H9 (cell line): ENCODE data around the gene AANAT. TPM values are rescaled to one million over a fixed set of nuclear protein-coding genes. Genes with fewer than 3 reads are reported as not detected.

Experiments
- DNase-seq: peaks from one replicate; pipeline ENCODE4 v3.0.0-alpha.2; 2017
- H2AFZ ChIP-seq: one replicate; pipeline ENCODE4 v1.6.1; 2013; ENCODE audit warnings: mild to moderate bottlenecking, low read length, control low read depth, moderate library complexity
- H2AK5ac ChIP-seq: 2 replicates; pipeline ENCODE4 v1.6.1; 2013; ENCODE audit warnings: low read length, control low read depth, mixed read lengths; ENCODE audit not compliant: insufficient read length
- H2BK120ac ChIP-seq: one replicate; pipeline ENCODE4 v1.6.1; 2013; ENCODE audit warnings: low read depth, mild to moderate bottlenecking, low read length, control low read depth, inconsistent platforms; ENCODE audit not compliant: poor library complexity, severe bottlenecking
- H2BK12ac ChIP-seq: 2 replicates; pipeline ENCODE4 v1.6.1; 2013; ENCODE audit warnings: low read length, control low read depth, mixed read lengths, low read depth; ENCODE audit not compliant: insufficient read length
- H2BK15ac ChIP-seq: 2 replicates; pipeline ENCODE4 v1.6.1; 2013; ENCODE audit warnings: low read depth, low read length, control low read depth
- H2BK20ac ChIP-seq: one replicate; pipeline ENCODE4 v1.6.1; 2013; ENCODE audit warnings: low read depth, mild to moderate bottlenecking, low read length, control low read depth, inconsistent platforms; ENCODE audit not compliant: poor library complexity, severe bottlenecking
- H2BK5ac ChIP-seq: 2 replicates; pipeline ENCODE4 v1.6.1; 2013; ENCODE audit warnings: low read length, control low read depth, mixed read lengths; ENCODE audit not compliant: insufficient read length
- H3K14ac ChIP-seq: 2 replicates; pipeline ENCODE4 v1.6.1; 2013; ENCODE audit warnings: low read length, control low read depth; ENCODE audit not compliant: insufficient read depth
- H3K18ac ChIP-seq: 2 replicates; pipeline ENCODE4 v1.6.1; 2013; ENCODE audit warnings: low read depth, mild to moderate bottlenecking, mixed read lengths, low read length, control low read depth; ENCODE audit not compliant: insufficient read length
- H3K23ac ChIP-seq: 2 replicates; pipeline ENCODE4 v1.6.1; 2013; ENCODE audit warnings: low read length, control low read depth, mixed read lengths, low read depth; ENCODE audit not compliant: insufficient read length
- H3K23me2 ChIP-seq: 2 replicates; pipeline ENCODE4 v1.6.1; 2013; ENCODE audit warnings: low read depth, mild to moderate bottlenecking, mixed read lengths, low read length, control low read depth; ENCODE audit not compliant: insufficient read length, poor library complexity, severe bottlenecking
- H3K27ac ChIP-seq: 2 replicates; pipeline ENCODE4 v1.5.1; 2013; ENCODE audit warnings: low read length, control low read depth, mixed read lengths, low read depth; ENCODE audit not compliant: insufficient read length
- H3K27me3 ChIP-seq: 2 replicates; pipeline ENCODE4 v1.6.1; 2013; ENCODE audit warnings: low read length, control low read depth, inconsistent platforms; ENCODE audit not compliant: insufficient read depth
- H3K4ac ChIP-seq: 2 replicates; pipeline ENCODE4 v1.6.1; 2013; ENCODE audit warnings: low read depth, mild to moderate bottlenecking, control low read depth, inconsistent platforms, low read length, moderate library complexity
- H3K4me1 ChIP-seq: 2 replicates; pipeline ENCODE4 v1.6.1; 2013; ENCODE audit warnings: low read length, control low read depth, inconsistent platforms; ENCODE audit not compliant: insufficient read depth
- H3K4me2 ChIP-seq: 2 replicates; pipeline ENCODE4 v1.6.1; 2013; ENCODE audit warnings: low read length, control low read depth, mixed read lengths; ENCODE audit not compliant: insufficient read length, insufficient read depth
- H3K56ac ChIP-seq: 2 replicates; pipeline ENCODE4 v1.6.1; 2013; ENCODE audit warnings: low read depth, mild to moderate bottlenecking, mixed read lengths, low read length, control low read depth; ENCODE audit not compliant: insufficient read length
- H3K79me1 ChIP-seq: 2 replicates; pipeline ENCODE4 v1.6.1; 2013; ENCODE audit warnings: low read depth, mild to moderate bottlenecking, moderate library complexity, low read length, control low read depth, inconsistent platforms; ENCODE audit not compliant: insufficient read depth, poor library complexity, severe bottlenecking
- H3K79me2 ChIP-seq: 2 replicates; pipeline ENCODE4 v1.6.1; 2013; ENCODE audit warnings: low read length, control low read depth, inconsistent platforms; ENCODE audit not compliant: insufficient read depth
- H3K9ac ChIP-seq: 2 replicates; pipeline ENCODE4 v1.6.1; 2013; ENCODE audit warnings: low read length, control low read depth, mixed read lengths; ENCODE audit not compliant: insufficient read length; ENCODE audit errors: extremely low read depth
- H3K9me3 ChIP-seq: one replicate; pipeline ENCODE4 v1.6.1; 2013; ENCODE audit warnings: low read depth, low read length, inconsistent platforms; ENCODE audit not compliant: control insufficient read depth
- H3T11ph ChIP-seq: one replicate; pipeline ENCODE4 v1.6.1; 2013; ENCODE audit warnings: mild to moderate bottlenecking, low read length, control low read depth, inconsistent platforms
- H4K20me1 ChIP-seq: one replicate; pipeline ENCODE4 v1.6.1; 2013; ENCODE audit not compliant: control insufficient read depth, insufficient read length, insufficient read depth
- H4K5ac ChIP-seq: 2 replicates; pipeline ENCODE4 v1.6.1; 2013; ENCODE audit warnings: low read depth, mild to moderate bottlenecking, mixed read lengths, low read length, control low read depth; ENCODE audit not compliant: insufficient read length
- H4K8ac ChIP-seq: replicated peaks from 2 replicates; pipeline ENCODE4 v1.6.1; 2013; ENCODE audit warnings: low read length, control low read depth, mixed read lengths, low read depth; ENCODE audit not compliant: insufficient read length
- H4K91ac ChIP-seq: 2 replicates; pipeline ENCODE4 v1.6.1; 2013; ENCODE audit warnings: low read depth, mild to moderate bottlenecking, moderate library complexity, mixed read lengths, low read length, control low read depth; ENCODE audit not compliant: insufficient read length
- H3K27ac Mint-ChIP-seq, 3 experiments: 2 replicates in 2 of 3; 3 replicates in 1 of 3; pipeline ENCODE4 v1.8.0; 2020 to 2021; ENCODE audit warnings: mixed read lengths in 3 of 3, mild to moderate bottlenecking in 1 of 3, moderate library complexity in 1 of 3
- H3K27me3 Mint-ChIP-seq: 2 replicates; pipeline ENCODE4 v1.8.0; 2021; ENCODE audit warnings: low read depth, mild to moderate bottlenecking, moderate library complexity, mixed read lengths
- H3K36me3 Mint-ChIP-seq, 3 experiments: 2 replicates in 2 of 3; 3 replicates in 1 of 3; pipeline ENCODE4 v1.8.0; 2020 to 2021; ENCODE audit warnings: low read depth in 3 of 3, mixed read lengths in 3 of 3; ENCODE audit not compliant: insufficient read depth in 1 of 3
- H3K4me1 Mint-ChIP-seq, 2 experiments: 2 replicates each; pipeline ENCODE4 v1.8.0; 2020; ENCODE audit warnings: mixed read lengths in 2 of 2
- H3K4me3 Mint-ChIP-seq, 2 experiments: 2 replicates in 1 of 2; 3 replicates in 1 of 2; pipeline ENCODE4 v1.8.0; 2020 to 2021; ENCODE audit warnings: mild to moderate bottlenecking in 2 of 2, mixed read lengths in 2 of 2, moderate library complexity in 1 of 2
- H3K9me3 Mint-ChIP-seq, 2 experiments: 2 replicates in 1 of 2; 3 replicates in 1 of 2; pipeline ENCODE4 v1.8.0; 2020; ENCODE audit warnings: mild to moderate bottlenecking in 2 of 2, mixed read lengths in 2 of 2, moderate library complexity in 1 of 2
- WGBS: extraction: QIAGEN DNeasy Blood & Tissue Kit; methylation state at CpG from one replicate; pipeline ENCODE4 v1.1.7; 2013; ENCODE audit warnings: missing lambda C conversion rate, low lambda C conversion rate, mixed read lengths; ENCODE audit not compliant: insufficient read length; ENCODE audit errors: extremely low coverage; 5-methylcytosine and 5-hydroxymethylcytosine counted together
- total RNA-seq: library from RNA; stranded (reverse); gene quantifications from 2 replicates; pipeline ENCODE4 v1.2.1, GENCODE V29; 2021
- TF ChIP-seq, protein P1 (sequence below): fragments of 200-600 bp; sonication (generic); conservative IDR thresholded peaks from 3 replicates; pipeline ENCODE4 v1.8.0; 2021; ENCODE audit warnings: antibody characterized with exemption, mild to moderate bottlenecking

Gene AANAT
- total RNA-seq, 1 experiment from 2014 or later = 0.55 TPM

GRCh38 chr17:76511668-76512365 is 44.4 kb downstream of the AANAT start:
- H3K27me3 Mint-ChIP-seq = peaks cover 28% of the 10 kb centered on the region
- Histone ChIP-seq H3K14ac (no peak overlapping the region), H3K27ac (no peak overlapping the region), H2BK5ac (no peak overlapping the region), H3K4me2 (no peak overlapping the region), H3K9me3 (no peaks in the 10 kb centered on the region), H3K4ac (no peak overlapping the region), H4K8ac (no peak overlapping the region), H3K23me2 (no peaks in the 10 kb centered on the region), H3K27me3 (no peaks in the 10 kb centered on the region), H3K4me1 (no peaks in the 10 kb centered on the region), H3K18ac (no peak overlapping the region), H2BK20ac (no peak overlapping the region), H3K79me2 (no peaks in the 10 kb centered on the region), H2BK120ac (no peak overlapping the region), H4K5ac (no peak overlapping the region), H4K91ac (no peak overlapping the region), H3T11ph (no peak overlapping the region), H2BK15ac (no peak overlapping the region), H2AK5ac (no peak overlapping the region), H3K9ac (no peak overlapping the region), H3K56ac (no peak overlapping the region), H2BK12ac (no peak overlapping the region), H2AFZ (no peak overlapping the region), H3K23ac (no peak overlapping the region), H4K20me1 (no peaks in the 10 kb centered on the region), H3K79me1 (no peaks in the 10 kb centered on the region)
- no peak for DNase-seq
- WGBS = no CpG with 5 or more reads among the region's 13 CpGs
- H3K36me3 Mint-ChIP-seq = no peaks in the 10 kb centered on the region
- no peak overlapping the region for H3K4me3 Mint-ChIP-seq
- H3K9me3 Mint-ChIP-seq = no peaks in the 10 kb centered on the region; a peak in 1 of 5 replicates
- no peak overlapping the region; a peak in 1 of 7 replicates for H3K27ac Mint-ChIP-seq
- peaks cover 0 to 5% of the 10 kb centered on the region in 2 experiments; a peak in 1 of 4 replicates for H3K4me1 Mint-ChIP-seq
- TF ChIP-seq, protein P1, sequence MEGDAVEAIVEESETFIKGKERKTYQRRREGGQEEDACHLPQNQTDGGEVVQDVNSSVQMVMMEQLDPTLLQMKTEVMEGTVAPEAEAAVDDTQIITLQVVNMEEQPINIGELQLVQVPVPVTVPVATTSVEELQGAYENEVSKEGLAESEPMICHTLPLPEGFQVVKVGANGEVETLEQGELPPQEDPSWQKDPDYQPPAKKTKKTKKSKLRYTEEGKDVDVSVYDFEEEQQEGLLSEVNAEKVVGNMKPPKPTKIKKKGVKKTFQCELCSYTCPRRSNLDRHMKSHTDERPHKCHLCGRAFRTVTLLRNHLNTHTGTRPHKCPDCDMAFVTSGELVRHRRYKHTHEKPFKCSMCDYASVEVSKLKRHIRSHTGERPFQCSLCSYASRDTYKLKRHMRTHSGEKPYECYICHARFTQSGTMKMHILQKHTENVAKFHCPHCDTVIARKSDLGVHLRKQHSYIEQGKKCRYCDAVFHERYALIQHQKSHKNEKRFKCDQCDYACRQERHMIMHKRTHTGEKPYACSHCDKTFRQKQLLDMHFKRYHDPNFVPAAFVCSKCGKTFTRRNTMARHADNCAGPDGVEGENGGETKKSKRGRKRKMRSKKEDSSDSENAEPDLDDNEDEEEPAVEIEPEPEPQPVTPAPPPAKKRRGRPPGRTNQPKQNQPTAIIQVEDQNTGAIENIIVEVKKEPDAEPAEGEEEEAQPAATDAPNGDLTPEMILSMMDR = no peak
